ENCODE data around the gene GGCT.

The GGCT gene

GRCh38 chr7:30526163-30526562 lies 21.5 kb upstream of the GGCT start:
- no peak overlapping the region for H3K27ac ChIP-seq (ENCODE audit: extremely low read depth, low read depth, low read length)
- no peaks in the 10 kb centered on the region for H3K36me3 ChIP-seq (ENCODE audit: control insufficient read depth in 2 of 2, insufficient read depth in 1 of 2, low read length in 2 of 2)
- TF ChIP-seq ZNF23 (tag by site-specific recombination; IDR thresholded peaks at IDR 0.05; ENCODE audit: borderline replicate concordance), result no peak
- TF ChIP-seq ZNF585B (tag by site-specific recombination; IDR thresholded peaks at IDR 0.05), result no peak
- TF ChIP-seq PRDM4 (tag by site-specific recombination; IDR thresholded peaks at IDR 0.05), result no peak
- ChIA-PET CTCF (interaction anchor here (0.6 kb wide), 1 partner anchor 117 kb away, joined by 3 read pairs; no protein-coding TSS in a partner anchor), POLR2A (no interaction called here)
- no peak overlapping the region for H3K4me3 ChIP-seq (ENCODE audit: low read depth, low read length)
- H3K9me3 ChIP-seq (ENCODE audit: control insufficient read depth, insufficient read depth, low read depth, low read length), result no peaks in the 10 kb centered on the region
- no peaks in the 10 kb centered on the region for H3K4me1 ChIP-seq (ENCODE audit: control insufficient read depth, insufficient read depth, low read length)

- Histone ChIP-seq H3K4me1 (ENCODE audit: control insufficient read depth, insufficient read depth, low read length) (no peaks in the 10 kb centered on the region), H3K27ac (ENCODE audit: extremely low read depth, low read depth, low read length) (no peak overlapping the region), H3K36me3 (ENCODE audit: control insufficient read depth in 2 of 2, insufficient read depth in 1 of 2, low read length in 2 of 2) (no peaks in the 10 kb centered on the region), H3K4me3 (ENCODE audit: low read depth, low read length) (no peak overlapping the region), H3K9me3 (ENCODE audit: control insufficient read depth, insufficient read depth, low read depth, low read length) (no peaks in the 10 kb centered on the region)
- POLR2A ChIA-PET, result no interaction called here
- TF ChIP-seq ZBTB49 (tag by site-specific recombination; IDR thresholded peaks at IDR 0.05; ENCODE audit: low read depth) (no peak), YY1 (tag by site-specific recombination; IDR thresholded peaks at IDR 0.05) (no peak), SETDB1 (IDR thresholded peaks at IDR 0.05; ENCODE audit: insufficient read length, low read length) (no peak), BCL11A (tag by site-specific recombination; IDR thresholded peaks at IDR 0.05; ENCODE audit: low read depth) (no peak), ZNF626 (tag by site-specific recombination; IDR thresholded peaks at IDR 0.05) (no peak)
- CTCF ChIA-PET, result interaction anchor here (1.1 kb wide), 1 partner anchor 261 kb away, joined by 3 read pairs; no protein-coding TSS in a partner anchor
Measured at GRCh38 chr7:30525429-30525828, 20.8 kb upstream of the GGCT start.

GRCh38 chr7:30524545-30524944 lies 19.9 kb upstream of the GGCT start:
- CTCF ChIA-PET, result interaction anchor here (1.1 kb wide), 1 partner anchor 260 kb away, joined by 3 read pairs; no protein-coding TSS in a partner anchor
- H3K9me3 ChIP-seq (ENCODE audit: control insufficient read depth, insufficient read depth, low read depth, low read length), result no peaks in the 10 kb centered on the region
- H3K4me3 ChIP-seq (ENCODE audit: low read depth, low read length), result no peak overlapping the region
- POLR2A ChIA-PET, result no interaction called here
- H3K36me3 ChIP-seq (ENCODE audit: control insufficient read depth in 2 of 2, insufficient read depth in 1 of 2, low read length in 2 of 2), result no peaks in the 10 kb centered on the region
- TF ChIP-seq ZNF792 (tag by site-specific recombination; IDR thresholded peaks at IDR 0.05), result no peak
- TF ChIP-seq HOXC10 (CRISPR knock-in tag; IDR thresholded peaks at IDR 0.05), result no peak
- no peak for TF ChIP-seq ZNF837 (tag by site-specific recombination; IDR thresholded peaks at IDR 0.05)
- no peak for TF ChIP-seq ZNF155 (tag by site-specific recombination; IDR thresholded peaks at IDR 0.05)
- no peak for TF ChIP-seq MZF1 (tag by site-specific recombination; IDR thresholded peaks at IDR 0.05; ENCODE audit: borderline replicate concordance)
- TF ChIP-seq ZNF280D (tag by site-specific recombination; IDR thresholded peaks at IDR 0.05), result no peak
- TF ChIP-seq BCL11B (tag by site-specific recombination; IDR thresholded peaks at IDR 0.05; ENCODE audit: low read depth), result no peak
- no peak overlapping the region for H3K27ac ChIP-seq (ENCODE audit: extremely low read depth, low read depth, low read length)
- H3K4me1 ChIP-seq (ENCODE audit: control insufficient read depth, insufficient read depth, low read length), result no peaks in the 10 kb centered on the region
